Stimulated activated CD4-positive, alpha-beta T cell treated with anti-CD3 and anti-CD28 coated beads, Interleukin-15, amount 100 ng/mL, for 1 hour (primary cell): ENCODE results near the gene ZDHHC13.

ENCODE experiments used
- DNase-seq, 2 donors: peaks; one replicate each; pipeline ENCODE4 v3.0.0-alpha.2; 2020; ENCODE audit warnings: low read depth in 1 of 2, low spot score in 1 of 2

The ZDHHC13 gene

GRCh38 chr11:19164230-19164855 is 47.4 kb downstream of the ZDHHC13 start:
- DNase-seq, result no peak

- DNase-seq, result no peak
Observed at GRCh38 chr11:19164881-19165280, 47.9 kb downstream of the ZDHHC13 start.

- DNase-seq, result no peak
Observed at GRCh38 chr11:19168090-19168489, 51.1 kb downstream of the ZDHHC13 start.

GRCh38 chr11:19173004-19173689 is 56.2 kb downstream of the ZDHHC13 start:
- no peak for DNase-seq

GRCh38 chr11:19173964-19174638 is 57.1 kb downstream of the ZDHHC13 start:
- no peak for DNase-seq

- no peak for DNase-seq
Observed at GRCh38 chr11:19176629-19177186, 59.7 kb downstream of the ZDHHC13 start.

GRCh38 chr11:19181531-19182261 is 64.7 kb downstream of the ZDHHC13 start:
- DNase-seq, result no peak

- no peak for DNase-seq
Observed at GRCh38 chr11:19183646-19184045, 66.7 kb downstream of the ZDHHC13 start.

- DNase-seq, result no peak
Observed at GRCh38 chr11:19185036-19185435, 68.1 kb downstream of the ZDHHC13 start.

- DNase-seq, result no peak
Observed at GRCh38 chr11:19185516-19186052, 68.6 kb downstream of the ZDHHC13 start.

- DNase-seq, result no peak
Observed at GRCh38 chr11:19187114-19187832, 70.3 kb downstream of the ZDHHC13 start.

- no peak for DNase-seq
Observed at GRCh38 chr11:19187833-19188258, 70.9 kb downstream of the ZDHHC13 start.

GRCh38 chr11:19191530-19192169 is 74.7 kb downstream of the ZDHHC13 start:
- DNase-seq, result no peak

- DNase-seq, result no peak
Observed at GRCh38 chr11:19193916-19194315, 76.9 kb downstream of the ZDHHC13 start.

GRCh38 chr11:19194620-19195308 is 77.8 kb downstream of the ZDHHC13 start:
- DNase-seq, result no peak

GRCh38 chr11:19196432-19196831 is 79.5 kb downstream of the ZDHHC13 start:
- no peak for DNase-seq

- DNase-seq, result no peak
Observed at GRCh38 chr11:19199048-19199447, 82.1 kb downstream of the ZDHHC13 start.

- no peak for DNase-seq
Observed at GRCh38 chr11:19199771-19200170, 82.8 kb downstream of the ZDHHC13 start.
